HCT116 (cell line): ENCODE results near the gene SNCAIP. TPM values are rescaled to one million over a fixed set of nuclear protein-coding genes. Genes with fewer than 3 reads are reported as not detected.

ENCODE experiments used
- ATAC-seq: fragments of 200-7000 bp; cut with Tn5 transposase; 2 replicates; pipeline ENCODE4 v1.9.1; 2020; ENCODE audit warnings: mild to moderate bottlenecking, moderate library complexity
- BruUV-seq: library from RNA; stranded (reverse); fragments of 400-500 nt; replicated peaks from 2 replicates; lab custom pipeline; 2021; lab: Mats Ljungman, UMichigan
- CTCF ChIA-PET: fragments of 300-600 bp; sonication (Branson Sonifier 250); formaldehyde crosslinking; loops from one replicate; lab custom pipeline; 2021; ENCODE audit warnings: antibody characterized with exemption; lab: Charles Lee
- POLR2A ChIA-PET: fragments of 300-600, 350-600 bp; sonication (Branson Sonifier 250); formaldehyde crosslinking; loops from one replicate; lab custom pipeline; 2021; ENCODE audit warnings: antibody characterized with exemption; lab: Charles Lee
- RAD21 ChIA-PET, 2 experiments: fragments of 300-600 bp; sonication (Branson Sonifier 250); formaldehyde crosslinking; loops; one replicate each; lab custom pipeline; 2023; ENCODE audit warnings: low total read pairs in 2 of 2; ENCODE audit not compliant: uncharacterized antibody in 2 of 2, unreplicated experiment in 2 of 2, low non-redundant PET in 1 of 2; lab: Charles Lee
- DNase-seq: peaks from one replicate; pipeline ENCODE4 v3.0.0-alpha.2; 2010; ENCODE audit warnings: low read depth, low spot score
- H2AFZ ChIP-seq: fragments of 200-600 bp; shearing (Covaris generic), sonication (generic); 2 replicates; pipeline ENCODE4 v1.6.1; 2017; ENCODE audit warnings: low read depth, mixed run types, mixed read lengths, antibody characterized with exemption, low read length; ENCODE audit not compliant: poor library complexity, severe bottlenecking
- H3K27ac ChIP-seq: 2 replicates; pipeline ENCODE4 v1.5.1; 2012; ENCODE audit warnings: low read depth, low read length
- H3K27me3 ChIP-seq: fragments of 200-600 bp; sonication (generic); 2 replicates; pipeline ENCODE4 v1.6.1; 2016; ENCODE audit warnings: mixed run types, low read length, mixed read lengths; ENCODE audit not compliant: insufficient read depth
- H3K36me3 ChIP-seq, 2 experiments: fragments of 200-500 bp in 1 of 2; fragments of 200-600 bp in 1 of 2; sonication (Bioruptor generic) in 1 of 2; sonication (generic) in 1 of 2; 2 replicates each; pipeline versions ENCODE4 v1.5.1 to v1.6.1; 2014 to 2016; ENCODE audit warnings: low read length in 2 of 2, inconsistent platforms in 1 of 2, mixed read lengths in 1 of 2, mixed run types in 1 of 2; ENCODE audit not compliant: insufficient read depth in 2 of 2, control insufficient read depth in 1 of 2
- H3K4me1 ChIP-seq, 2 experiments: fragments of 200-600 bp in 1 of 2; sonication (generic) in 1 of 2; 2 replicates each; pipeline versions ENCODE4 v1.5.1 to v1.6.1; 2012 to 2017; ENCODE audit warnings: low read length in 2 of 2, inconsistent platforms in 1 of 2, mild to moderate bottlenecking in 1 of 2, mixed read lengths in 1 of 2, mixed run types in 1 of 2, moderate library complexity in 1 of 2; ENCODE audit not compliant: insufficient read depth in 2 of 2, control insufficient read depth in 1 of 2
- H3K4me2 ChIP-seq: fragments of 200-600 bp; sonication (generic); 2 replicates; pipeline ENCODE4 v1.6.1; 2017; ENCODE audit warnings: mixed run types, low read length, mixed read lengths
- H3K4me3 ChIP-seq, 2 experiments: fragments of 200-600 bp in 1 of 2; sonication (generic) in 1 of 2; replicated peaks in 1 of 2; 2 replicates each; pipeline ENCODE4 v1.5.1; 2011 to 2016; ENCODE audit warnings: low read length in 2 of 2, control low read depth in 1 of 2, low read depth in 1 of 2, mild to moderate bottlenecking in 1 of 2, mixed read lengths in 1 of 2, mixed run types in 1 of 2
- H3K79me2 ChIP-seq: fragments of 200-600 bp; sonication (generic); 2 replicates; pipeline ENCODE4 v1.6.1; 2017; ENCODE audit warnings: mild to moderate bottlenecking, mixed run types, low read length, moderate library complexity, mixed read lengths; ENCODE audit not compliant: insufficient read depth
- H3K9ac ChIP-seq: fragments of 200-600 bp; sonication (generic); 2 replicates; pipeline ENCODE4 v1.6.1; 2016; ENCODE audit warnings: low read length, mixed read lengths
- H3K9me2 ChIP-seq: fragments of 200-600 bp; sonication (generic), shearing (Covaris generic); 2 replicates; pipeline ENCODE4 v1.6.1; 2017; ENCODE audit warnings: mixed run types, mild to moderate bottlenecking, moderate library complexity; ENCODE audit not compliant: insufficient read depth
- H3K9me3 ChIP-seq, 2 experiments: fragments of 200-500 bp in 1 of 2; fragments of 200-600 bp in 1 of 2; sonication (Bioruptor generic) in 1 of 2; sonication (generic) in 1 of 2; 2 replicates each; pipeline ENCODE4 v1.6.1; 2014 to 2017; ENCODE audit warnings: low read length in 2 of 2, mixed read lengths in 2 of 2, inconsistent platforms in 1 of 2, low read depth in 1 of 2, mild to moderate bottlenecking in 1 of 2, mixed run types in 1 of 2, moderate library complexity in 1 of 2; ENCODE audit not compliant: control insufficient read depth in 1 of 2, insufficient read depth in 1 of 2
- H4K20me1 ChIP-seq: fragments of 200-600 bp; sonication (generic), shearing (Covaris generic); 2 replicates; pipeline ENCODE4 v1.6.1; 2017; ENCODE audit warnings: mixed run types, mild to moderate bottlenecking, moderate library complexity; ENCODE audit not compliant: insufficient read depth
- CBX3 ChIP-seq: IDR thresholded peaks from 2 replicates; pipeline ENCODE4 v1.6.1; 2012; ENCODE audit warnings: low read depth
- CTCF ChIP-seq, 3 experiments: fragments of 200-600 bp in 1 of 3; sonication (generic) in 1 of 3; IDR thresholded peaks in 2 of 3; conservative IDR thresholded peaks in 1 of 3; 2 replicates each; pipeline ENCODE4 v1.5.1; 2012 to 2017; ENCODE audit warnings: low read depth in 2 of 3, low read length in 2 of 3, antibody characterized with exemption in 1 of 3, borderline replicate concordance in 1 of 3, control low read depth in 1 of 3, mild to moderate bottlenecking in 1 of 3, mixed read lengths in 1 of 3, mixed run types in 1 of 3, moderate library complexity in 1 of 3; ENCODE audit not compliant: insufficient read depth in 1 of 3
- EGR1 ChIP-seq: IDR thresholded peaks from 2 replicates; pipeline ENCODE4 v1.6.1; 2012; ENCODE audit warnings: low read depth
- ELF1 ChIP-seq: IDR thresholded peaks from 2 replicates; pipeline ENCODE4 v1.6.1; 2012; ENCODE audit warnings: low read depth, borderline replicate concordance
- EZH2 ChIP-seq: fragments of 200-600 bp; sonication (generic); IDR thresholded peaks from 2 replicates; pipeline ENCODE4 v1.6.1; 2017; ENCODE audit warnings: antibody characterized with exemption, mixed run types
- EZH2phosphoT487 ChIP-seq: fragments of 200-600 bp; IDR thresholded peaks from 2 replicates; pipeline ENCODE4 v1.6.1; 2018; ENCODE audit warnings: antibody characterized with exemption, borderline replicate concordance
- JUND ChIP-seq: IDR thresholded peaks from 2 replicates; pipeline ENCODE4 v1.6.1; 2012
- MAX ChIP-seq: IDR thresholded peaks from 2 replicates; pipeline ENCODE4 v1.6.1; 2012
- POLR2AphosphoS5 ChIP-seq: IDR thresholded peaks from 2 replicates; pipeline ENCODE4 v1.6.1; 2011; ENCODE audit warnings: mild to moderate bottlenecking, low read depth, low read length, moderate library complexity
- REST ChIP-seq: IDR thresholded peaks from 2 replicates; pipeline ENCODE4 v1.6.1; 2012; ENCODE audit warnings: low read depth
- SRF ChIP-seq: IDR thresholded peaks from 2 replicates; pipeline ENCODE4 v1.6.1; 2012; ENCODE audit warnings: low read depth
- TCF7L2 ChIP-seq: IDR thresholded peaks from 2 replicates; pipeline ENCODE4 v1.7.0; 2011; ENCODE audit warnings: borderline replicate concordance, inconsistent platforms; ENCODE audit not compliant: insufficient read depth, insufficient read length; ENCODE audit errors: extremely low read depth
- ZBTB33 ChIP-seq: IDR thresholded peaks from 2 replicates; pipeline ENCODE4 v1.6.1; 2011; ENCODE audit warnings: mild to moderate bottlenecking, low read length, moderate library complexity; ENCODE audit not compliant: insufficient replicate concordance; ENCODE audit errors: extremely low read depth
- ZFX ChIP-seq: fragments of 450-650 bp; IDR thresholded peaks from 2 replicates; pipeline ENCODE4 v1.6.1; 2017
- intact Hi-C: fragments of 100-400 bp; cut with micrococcal nuclease; formaldehyde crosslinking; loops from 2 replicates; pipeline ENCODE4 v1.10.0; 2022
- total RNA-seq: library from RNA; stranded (reverse); gene quantifications from one replicate; pipeline ENCODE4 v1.2.1, GENCODE V29; 2021; ENCODE audit not compliant: unreplicated experiment

The SNCAIP gene
- total RNA-seq, 1 experiment from 2014 or later = not detected

GRCh38 chr5:122408592-122409224, 96.7 kb downstream of the SNCAIP start:
- H3K9me3 ChIP-seq = no peaks in the 10 kb centered on the region
- H3K4me3 ChIP-seq = no peak overlapping the region
- H3K4me2 ChIP-seq = no peak overlapping the region
- ChIA-PET CTCF (no interaction called here), POLR2A (no interaction called here)
- intact Hi-C loops = no loop called here
- no TSS peak for BruUV-seq
- H3K4me1 ChIP-seq = no peaks in the 10 kb centered on the region
- 0 out of 2 replicates have a peak, but pooled peaks cover 4% of the 10 kb centered on the region for H3K27me3 ChIP-seq
- no peak overlapping the region for H3K9ac ChIP-seq
- H4K20me1 ChIP-seq = no peaks in the 10 kb centered on the region
- TF ChIP-seq EZH2phosphoT487 (no peak), REST (no peak), ZFX (no peak), MAX (no peak), EGR1 (no peak), CBX3 (no peak), JUND (no peak), ZBTB33 (no peak), TCF7L2 (no peak), EZH2 (no peak), SRF (no peak), ELF1 (no peak), CTCF (IDR thresholded peaks at IDR 0.05 in 2 of 3, conservative IDR thresholded peaks at IDR 0.05 in 1 of 3; ENCODE audit: borderline replicate concordance in 1 of 3, insufficient read depth in 1 of 3, low read depth in 2 of 3, low read length in 2 of 3) (no peak), POLR2AphosphoS5 (no peak)
- TF ChIP-seq, all 23 proteins: peak for 0
- no peak for ATAC-seq
- Histone ChIP-seq H3K27ac (no peak overlapping the region), H3K9me2 (no peaks in the 10 kb centered on the region), H3K36me3 (no peaks in the 10 kb centered on the region), H3K79me2 (no peaks in the 10 kb centered on the region), H2AFZ (no peak overlapping the region)
- DNase-seq = no peak
- RAD21 ChIA-PET = no interaction called here
